Measurements from ENCODE around the gene CASP14.
A peak's percentile ranks its signal among the peaks of the same experiment; 100 is the strongest.
"Not testable (repeated sequence)": the region's sequence is repeated elsewhere in the genome, so short reads cannot be mapped to it uniquely, and the experiment has no call there.

Gene CASP14

GRCh38 chr19:15087182-15087581 is 37.9 kb downstream of the CASP14 start:
- no peak for TF ChIP-seq CTCF (IDR thresholded peaks at IDR 0.05; ENCODE audit: control insufficient read depth, insufficient read depth, low read depth, low read length, missing control alignments)
- DNase-seq (ENCODE audit: low read depth), result no peak
- H3K4me3 ChIP-seq (ENCODE audit: control insufficient read depth, low read depth, low read length), result no peak overlapping the region

DNA sequence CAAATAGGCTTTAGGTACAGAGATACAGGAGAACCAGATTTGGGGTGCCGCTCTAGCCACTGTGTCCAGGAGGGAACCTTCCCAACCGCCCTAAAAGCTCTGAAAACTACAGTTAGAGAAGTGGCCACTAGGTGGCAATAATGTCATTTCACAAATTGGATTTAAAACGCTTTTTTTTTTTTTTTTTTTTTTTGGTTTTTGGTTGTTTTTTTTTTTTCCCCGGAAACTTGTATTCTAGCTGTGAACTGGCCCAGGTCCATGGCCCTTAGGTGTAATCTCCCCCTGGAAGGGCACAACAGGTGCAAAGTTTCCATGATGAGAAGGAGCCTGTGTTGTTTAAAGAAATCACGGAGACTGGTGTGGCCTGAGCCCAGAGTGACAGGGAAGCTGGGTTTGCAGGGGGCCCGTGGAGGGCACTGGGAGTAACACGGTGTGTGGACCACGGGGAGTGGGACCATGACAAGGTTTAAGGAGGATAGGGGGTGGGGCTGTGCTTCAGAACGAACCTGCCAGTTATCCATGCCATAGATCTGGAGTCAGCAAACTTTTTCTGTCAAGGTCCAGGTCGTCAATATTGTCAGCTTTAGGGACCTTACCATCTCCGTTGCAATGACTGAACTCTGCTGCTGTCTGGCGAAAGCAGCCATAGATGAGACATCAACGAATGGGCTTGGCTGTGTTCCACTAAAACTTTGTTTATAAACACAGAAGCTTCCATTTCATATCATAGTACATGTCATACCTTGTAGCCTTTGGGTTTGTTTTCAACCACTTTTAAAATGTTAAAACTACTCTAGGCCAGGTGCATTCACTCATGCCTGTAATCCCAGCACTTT is 42.9 kb downstream of the CASP14 start:
- H3K4me3 ChIP-seq (ENCODE audit: control insufficient read depth, low read depth, low read length), result no peak overlapping the region
- no peak for DNase-seq (ENCODE audit: low read depth)
- peak; percentile 62 for TF ChIP-seq CTCF (IDR thresholded peaks at IDR 0.05; ENCODE audit: control insufficient read depth, insufficient read depth, low read depth, low read length, missing control alignments)

- no peak overlapping the region for H3K4me3 ChIP-seq (ENCODE audit: control insufficient read depth, low read depth, low read length)
- TF ChIP-seq CTCF (IDR thresholded peaks at IDR 0.05; ENCODE audit: control insufficient read depth, insufficient read depth, low read depth, low read length, missing control alignments), result no peak
Measured at GRCh38 chr19:15093001-15093400, 43.7 kb downstream of the CASP14 start.

GRCh38 chr19:15096223-15096622 is 46.9 kb downstream of the CASP14 start:
- TF ChIP-seq CTCF (IDR thresholded peaks at IDR 0.05; ENCODE audit: control insufficient read depth, insufficient read depth, low read depth, low read length, missing control alignments), result no peak
- no peak for DNase-seq (ENCODE audit: low read depth)

More at GRCh38 chr19:15093001-15093400, 43.7 kb downstream of the CASP14 start:
- no peak for DNase-seq (ENCODE audit: low read depth)

DNA sequence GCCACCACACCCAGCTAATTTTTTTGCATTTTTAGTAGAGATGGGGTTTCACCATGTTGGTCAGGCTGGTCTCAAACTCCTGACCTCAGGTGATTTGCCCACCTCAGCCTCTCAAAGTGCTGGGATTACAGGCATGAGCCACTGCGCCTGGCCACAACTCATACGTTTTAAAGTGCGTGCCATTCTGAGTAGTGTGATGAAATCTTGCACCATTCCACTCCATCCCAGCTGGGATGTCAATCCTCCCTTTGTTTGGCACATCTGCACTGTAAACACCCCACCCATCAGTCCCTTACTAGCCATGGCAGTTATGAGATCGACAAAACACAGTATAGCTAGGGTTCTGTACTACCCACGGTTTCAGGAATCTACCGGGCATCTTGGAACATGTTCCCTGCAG is 48.7 kb downstream of the CASP14 start:
- DNase-seq (ENCODE audit: low read depth); H3K4me3 ChIP-seq (ENCODE audit: control insufficient read depth, low read depth, low read length): not testable (repeated sequence)

More at GRCh38 chr19:15096223-15096622, 46.9 kb downstream of the CASP14 start:
- no peak overlapping the region for H3K4me3 ChIP-seq (ENCODE audit: control insufficient read depth, low read depth, low read length)

DNA sequence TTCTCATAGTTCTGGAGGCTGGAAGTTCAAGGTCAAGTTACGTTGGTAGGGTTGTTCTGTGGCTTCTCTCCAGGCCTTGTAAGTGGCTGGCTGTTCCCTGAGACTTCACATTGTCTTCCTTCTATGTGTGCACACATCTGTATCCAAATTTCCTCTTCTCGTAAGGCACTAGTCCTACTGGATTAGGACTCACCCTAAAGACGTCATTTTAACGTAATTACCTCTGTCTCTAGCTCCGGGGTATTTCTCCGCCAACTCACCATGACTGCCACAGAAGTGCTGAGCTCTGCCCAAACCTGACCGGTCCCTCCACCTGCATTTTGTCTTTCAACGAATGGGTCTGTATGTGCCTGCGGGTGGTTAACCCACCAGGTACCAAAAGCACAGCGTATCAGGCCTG is 49.2 kb downstream of the CASP14 start:
- no peak overlapping the region for H3K4me3 ChIP-seq (ENCODE audit: control insufficient read depth, low read depth, low read length)
- DNase-seq (ENCODE audit: low read depth), result no peak
- no peak for TF ChIP-seq CTCF (IDR thresholded peaks at IDR 0.05; ENCODE audit: control insufficient read depth, insufficient read depth, low read depth, low read length, missing control alignments)

DNA sequence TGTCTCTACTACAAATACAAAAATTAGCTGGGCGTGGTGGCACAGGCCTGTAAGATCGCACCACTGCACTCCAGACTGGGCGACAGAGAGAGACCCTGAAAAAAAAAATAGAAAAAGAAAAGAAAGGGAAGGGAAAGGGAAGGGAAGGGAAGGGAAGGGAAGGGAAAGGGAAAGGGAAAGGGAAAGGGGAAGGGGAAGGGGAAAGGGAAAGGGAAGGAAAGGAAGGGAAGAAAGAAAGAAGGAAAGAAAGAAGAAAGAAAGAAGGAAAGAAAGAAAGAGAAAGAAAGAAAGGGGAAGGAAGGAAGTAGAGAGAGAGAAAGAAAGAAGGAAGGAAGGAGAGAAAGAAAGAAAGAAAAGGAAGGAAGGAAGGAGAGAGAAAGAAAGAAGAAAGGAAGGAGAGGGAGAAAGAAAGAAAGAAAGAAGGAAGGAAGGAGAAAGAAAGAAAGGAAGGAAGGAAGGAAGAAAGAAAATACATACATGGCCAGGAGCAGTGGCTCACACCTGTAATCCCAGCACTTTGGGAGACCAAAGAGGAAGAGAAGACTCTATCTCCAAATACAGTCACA is 49.8 kb downstream of the CASP14 start:
- TF ChIP-seq CTCF (IDR thresholded peaks at IDR 0.05; ENCODE audit: control insufficient read depth, insufficient read depth, low read depth, low read length, missing control alignments), result no peak
- H3K4me3 ChIP-seq (ENCODE audit: control insufficient read depth, low read depth, low read length), result no peak overlapping the region
- DNase-seq (ENCODE audit: low read depth), result no peak

Data from AG09309 (cell line).